Panc1 (cell line): Measurements from ENCODE around the gene SUCLG2.

Source experiments
- CTCF ChIP-seq: fragments of 450-650 bp; IDR thresholded peaks from 2 replicates; pipeline ENCODE4 v1.5.1; 2017; ENCODE audit warnings: mild to moderate bottlenecking
- POLR2AphosphoS5 ChIP-seq: IDR thresholded peaks from 2 replicates; pipeline ENCODE4 v1.6.1; 2012; ENCODE audit warnings: mild to moderate bottlenecking, low read depth, low read length, moderate library complexity
- TF ChIP-seq, protein P1 (sequence below), 2 experiments: IDR thresholded peaks; 2 replicates each; pipeline ENCODE4 v1.6.1; 2011 to 2012; ENCODE audit warnings: low read depth in 2 of 2, control low read depth in 1 of 2, low read length in 1 of 2, mild to moderate bottlenecking in 1 of 2, moderate library complexity in 1 of 2; ENCODE audit not compliant: insufficient read depth in 1 of 2

- no peak for TF ChIP-seq CTCF
- TF ChIP-seq POLR2AphosphoS5 = no peak
- TF ChIP-seq, protein P1, sequence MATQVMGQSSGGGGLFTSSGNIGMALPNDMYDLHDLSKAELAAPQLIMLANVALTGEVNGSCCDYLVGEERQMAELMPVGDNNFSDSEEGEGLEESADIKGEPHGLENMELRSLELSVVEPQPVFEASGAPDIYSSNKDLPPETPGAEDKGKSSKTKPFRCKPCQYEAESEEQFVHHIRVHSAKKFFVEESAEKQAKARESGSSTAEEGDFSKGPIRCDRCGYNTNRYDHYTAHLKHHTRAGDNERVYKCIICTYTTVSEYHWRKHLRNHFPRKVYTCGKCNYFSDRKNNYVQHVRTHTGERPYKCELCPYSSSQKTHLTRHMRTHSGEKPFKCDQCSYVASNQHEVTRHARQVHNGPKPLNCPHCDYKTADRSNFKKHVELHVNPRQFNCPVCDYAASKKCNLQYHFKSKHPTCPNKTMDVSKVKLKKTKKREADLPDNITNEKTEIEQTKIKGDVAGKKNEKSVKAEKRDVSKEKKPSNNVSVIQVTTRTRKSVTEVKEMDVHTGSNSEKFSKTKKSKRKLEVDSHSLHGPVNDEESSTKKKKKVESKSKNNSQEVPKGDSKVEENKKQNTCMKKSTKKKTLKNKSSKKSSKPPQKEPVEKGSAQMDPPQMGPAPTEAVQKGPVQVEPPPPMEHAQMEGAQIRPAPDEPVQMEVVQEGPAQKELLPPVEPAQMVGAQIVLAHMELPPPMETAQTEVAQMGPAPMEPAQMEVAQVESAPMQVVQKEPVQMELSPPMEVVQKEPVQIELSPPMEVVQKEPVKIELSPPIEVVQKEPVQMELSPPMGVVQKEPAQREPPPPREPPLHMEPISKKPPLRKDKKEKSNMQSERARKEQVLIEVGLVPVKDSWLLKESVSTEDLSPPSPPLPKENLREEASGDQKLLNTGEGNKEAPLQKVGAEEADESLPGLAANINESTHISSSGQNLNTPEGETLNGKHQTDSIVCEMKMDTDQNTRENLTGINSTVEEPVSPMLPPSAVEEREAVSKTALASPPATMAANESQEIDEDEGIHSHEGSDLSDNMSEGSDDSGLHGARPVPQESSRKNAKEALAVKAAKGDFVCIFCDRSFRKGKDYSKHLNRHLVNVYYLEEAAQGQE (IDR thresholded peaks at IDR 0.05; ENCODE audit: insufficient read depth in 1 of 2, low read depth in 2 of 2, low read length in 1 of 2) = no peak
Measured at GRCh38 chr3:67599821-67600220, 54.6 kb downstream of the SUCLG2 start.
